ENCODE measurements around the gene ARMC6. TPM values are rescaled to one million over a fixed set of nuclear protein-coding genes. Genes with fewer than 3 reads are reported as not detected.
A peak's percentile ranks its signal among the peaks of the same experiment; 100 is the strongest.

ARMC6 gene
- total RNA-seq, 1 donor, result 30.1 TPM

DNA sequence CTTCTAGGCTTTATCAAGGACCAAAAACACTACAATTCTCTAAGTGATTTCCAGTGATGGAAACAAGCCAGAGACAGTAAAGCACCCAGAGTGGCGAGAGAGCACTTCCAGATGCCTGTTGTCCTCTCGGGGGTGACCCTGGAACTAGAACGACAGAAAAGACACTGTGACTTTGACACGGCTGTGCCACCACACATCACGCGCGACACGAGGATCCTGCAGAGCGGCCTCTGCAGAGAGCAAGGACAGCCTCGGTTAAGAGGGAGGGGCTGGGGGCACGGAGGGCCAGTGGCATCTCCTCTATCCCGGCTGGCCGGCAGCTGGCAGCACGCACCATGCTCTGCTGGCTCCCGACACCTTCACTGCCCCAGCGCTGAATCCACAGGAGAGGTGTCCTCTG, 42.4 kb upstream of the ARMC6 start:
- DNase-seq (ENCODE audit: low read depth), result no peak
- no peak overlapping the region for H3K4me3 ChIP-seq (ENCODE audit: low read depth, low read length)
- TF ChIP-seq, protein P1, sequence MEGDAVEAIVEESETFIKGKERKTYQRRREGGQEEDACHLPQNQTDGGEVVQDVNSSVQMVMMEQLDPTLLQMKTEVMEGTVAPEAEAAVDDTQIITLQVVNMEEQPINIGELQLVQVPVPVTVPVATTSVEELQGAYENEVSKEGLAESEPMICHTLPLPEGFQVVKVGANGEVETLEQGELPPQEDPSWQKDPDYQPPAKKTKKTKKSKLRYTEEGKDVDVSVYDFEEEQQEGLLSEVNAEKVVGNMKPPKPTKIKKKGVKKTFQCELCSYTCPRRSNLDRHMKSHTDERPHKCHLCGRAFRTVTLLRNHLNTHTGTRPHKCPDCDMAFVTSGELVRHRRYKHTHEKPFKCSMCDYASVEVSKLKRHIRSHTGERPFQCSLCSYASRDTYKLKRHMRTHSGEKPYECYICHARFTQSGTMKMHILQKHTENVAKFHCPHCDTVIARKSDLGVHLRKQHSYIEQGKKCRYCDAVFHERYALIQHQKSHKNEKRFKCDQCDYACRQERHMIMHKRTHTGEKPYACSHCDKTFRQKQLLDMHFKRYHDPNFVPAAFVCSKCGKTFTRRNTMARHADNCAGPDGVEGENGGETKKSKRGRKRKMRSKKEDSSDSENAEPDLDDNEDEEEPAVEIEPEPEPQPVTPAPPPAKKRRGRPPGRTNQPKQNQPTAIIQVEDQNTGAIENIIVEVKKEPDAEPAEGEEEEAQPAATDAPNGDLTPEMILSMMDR (IDR thresholded peaks at IDR 0.05; ENCODE audit: insufficient read depth, low read length), result no peak

- TF ChIP-seq, protein P1 (IDR thresholded peaks at IDR 0.05; ENCODE audit: insufficient read depth, low read length), result no peak
- no peak overlapping the region for H3K4me3 ChIP-seq (ENCODE audit: low read depth, low read length)
- DNase-seq (ENCODE audit: low read depth), result no peak
Measured at GRCh38 chr19:18991468-18991867, 41.9 kb upstream of the ARMC6 start.

GRCh38 chr19:18992696-18993095, 40.7 kb upstream of the ARMC6 start:
- TF ChIP-seq, protein P1 (IDR thresholded peaks at IDR 0.05; ENCODE audit: insufficient read depth, low read length), result no peak
- DNase-seq (ENCODE audit: low read depth), result no peak
- H3K4me3 ChIP-seq (ENCODE audit: low read depth, low read length), result no peak overlapping the region

DNA sequence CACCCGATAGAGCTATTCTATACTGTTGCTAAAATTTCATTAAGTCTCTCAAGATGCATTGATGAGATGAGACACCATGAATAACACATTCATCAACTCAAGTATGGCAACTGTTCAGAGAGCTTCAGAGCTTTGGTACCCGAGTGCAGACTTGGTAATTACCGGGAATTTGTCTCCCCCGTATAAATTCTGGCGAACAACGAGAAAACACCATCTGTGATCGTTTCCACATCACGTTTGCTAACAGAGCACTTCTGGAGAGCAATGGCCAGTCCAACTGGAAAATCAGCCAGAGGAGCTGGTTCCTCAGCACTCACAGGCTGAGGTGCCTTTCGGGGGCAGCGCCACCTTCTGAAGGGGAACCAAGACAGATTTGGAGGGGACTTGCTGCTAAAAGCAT, 40.3 kb upstream of the ARMC6 start:
- TF ChIP-seq, protein P1 (IDR thresholded peaks at IDR 0.05; ENCODE audit: insufficient read depth, low read length), result no peak
- no peak for DNase-seq (ENCODE audit: low read depth)
- no peak overlapping the region for H3K4me3 ChIP-seq (ENCODE audit: low read depth, low read length)

DNA sequence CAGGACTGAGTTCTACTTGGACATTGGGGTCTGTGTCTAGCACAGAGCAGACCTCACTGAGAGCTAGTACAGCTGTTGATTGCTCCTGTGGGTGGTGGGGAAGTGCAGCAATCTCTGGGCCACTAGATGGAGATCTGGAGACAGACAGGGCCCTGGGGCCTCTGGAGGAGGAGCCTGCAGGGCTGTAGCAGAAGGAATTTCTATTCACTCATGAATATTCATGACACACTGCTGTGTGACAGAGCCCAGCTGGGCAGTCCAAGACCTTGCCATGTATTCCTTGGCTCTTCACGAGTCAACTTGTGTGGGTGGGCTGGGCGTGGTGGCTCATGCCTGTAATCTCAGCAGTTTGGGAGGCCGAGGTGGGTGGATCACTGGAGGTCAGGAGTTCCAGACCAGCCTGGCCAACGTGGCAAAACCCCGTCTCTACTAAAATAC, 37.6 kb upstream of the ARMC6 start:
- peak; percentile 94 for DNase-seq (ENCODE audit: low read depth)
- TF ChIP-seq, protein P1 (IDR thresholded peaks at IDR 0.05; ENCODE audit: insufficient read depth, low read length), result peak; percentile 82
- H3K4me3 ChIP-seq (ENCODE audit: low read depth, low read length), result no peak overlapping the region

DNA sequence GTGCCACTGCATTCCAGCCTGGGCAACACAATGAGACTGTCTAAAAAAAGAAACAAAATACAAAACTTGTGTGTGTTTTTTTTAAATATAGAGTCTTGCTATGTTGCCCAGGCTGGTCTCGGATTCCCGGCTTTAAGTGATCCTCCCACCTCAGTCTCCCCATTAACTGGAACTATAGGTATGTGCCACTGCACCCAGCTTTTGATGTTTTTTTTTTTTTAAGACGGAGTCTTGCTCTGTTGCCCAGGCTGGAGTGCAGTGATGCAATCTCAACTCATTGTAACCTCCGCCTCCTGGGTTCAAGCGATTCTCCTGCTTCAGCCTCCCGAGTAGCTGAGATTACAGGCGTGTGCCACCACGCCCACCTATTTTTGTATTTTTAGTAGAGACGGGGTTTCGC, 37.1 kb upstream of the ARMC6 start:
- no peak for DNase-seq (ENCODE audit: low read depth)
- TF ChIP-seq, protein P1 (IDR thresholded peaks at IDR 0.05; ENCODE audit: insufficient read depth, low read length), result no peak
- no peak overlapping the region for H3K4me3 ChIP-seq (ENCODE audit: low read depth, low read length)

DNA sequence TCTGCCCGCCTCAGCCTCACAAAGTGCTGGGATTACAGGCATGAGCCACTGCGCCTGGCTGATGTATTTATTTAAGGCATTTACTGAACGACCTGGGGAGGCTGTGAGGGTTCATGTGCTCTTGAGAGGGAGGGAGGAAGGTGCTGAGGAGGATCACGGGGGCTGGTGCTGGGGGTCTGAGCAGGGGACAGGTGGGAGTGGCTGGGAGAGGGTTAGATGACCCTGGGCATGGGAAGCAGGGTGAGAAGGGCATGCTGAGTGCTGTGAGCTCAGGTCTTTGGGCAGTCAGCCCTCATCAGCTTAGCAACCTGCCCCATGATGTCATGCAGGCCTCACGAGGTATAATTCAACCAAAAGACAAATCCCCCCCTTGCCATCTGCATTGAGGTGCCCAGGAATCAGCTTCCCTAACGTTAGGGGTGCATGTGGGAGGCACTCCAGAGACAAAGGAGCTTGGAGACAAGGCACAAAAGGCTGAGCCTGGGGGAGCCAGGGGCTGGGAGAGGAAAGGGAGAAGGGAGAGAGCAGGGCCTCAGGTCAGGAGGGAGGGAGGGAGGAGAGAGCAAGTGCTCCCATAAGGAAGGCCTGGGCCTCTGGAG, 36.5 kb upstream of the ARMC6 start:
- TF ChIP-seq, protein P1 (IDR thresholded peaks at IDR 0.05; ENCODE audit: insufficient read depth, low read length), result no peak
- no peak for DNase-seq (ENCODE audit: low read depth)
- no peak overlapping the region for H3K4me3 ChIP-seq (ENCODE audit: low read depth, low read length)

Data from fibroblast of the aortic adventitia (primary cell).